Measurements from ENCODE around the gene DPP6.

GRCh38 chr7:154436560-154436959, 384.4 kb downstream of the DPP6 start:
- TF ChIP-seq CTCF (conservative IDR thresholded peaks at IDR 0.05) (no peak), EZH2 (IDR thresholded peaks at IDR 0.05; ENCODE audit: low read depth) (no peak)
